ENCODE measurements around the gene ATP6V0A4. TPM values are rescaled to one million over a fixed set of nuclear protein-coding genes. Genes with fewer than 3 reads are reported as not detected.

ATP6V0A4 gene
- total RNA-seq, 1 experiment from 2014 or later, result 1.0 TPM

DNA sequence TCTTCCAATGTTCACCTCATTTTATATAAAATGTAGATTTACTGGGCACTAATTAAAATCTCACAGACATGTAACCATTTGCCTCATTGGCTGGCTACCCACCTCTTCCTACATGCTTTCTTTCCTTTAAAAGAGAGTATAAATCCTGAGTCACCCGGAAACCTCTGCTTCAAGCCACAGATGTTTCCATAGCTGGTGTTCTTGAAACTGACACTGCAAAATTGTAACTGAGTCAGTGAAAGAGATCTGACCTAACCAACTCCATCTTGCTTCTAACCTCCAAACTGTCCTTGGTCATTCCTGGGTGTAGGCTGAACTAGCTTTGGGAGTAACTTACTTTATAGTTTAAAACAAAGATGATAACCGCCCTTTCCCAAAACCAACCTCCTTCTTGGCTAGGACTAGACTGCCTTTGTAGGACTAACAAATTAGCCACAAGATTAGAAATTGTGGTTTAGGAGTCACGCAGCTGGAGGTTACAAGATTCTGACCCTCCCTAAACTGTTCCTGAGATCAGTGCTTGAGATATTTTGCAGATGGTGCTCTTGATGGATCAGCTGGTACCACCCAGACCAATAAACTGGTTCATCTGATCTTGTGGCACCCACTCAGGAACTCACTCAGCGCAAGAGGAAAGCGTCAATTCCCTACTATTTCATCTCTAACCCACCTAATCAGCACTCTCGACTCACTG lies 130.3 kb downstream of the ATP6V0A4 start:
- no peaks in the 10 kb centered on the region; the same call in 1 of the 2 replicates for H3K9me3 ChIP-seq (ENCODE audit: low read length)
- H3K9ac ChIP-seq (ENCODE audit: low read length), result no peak overlapping the region
- TF ChIP-seq EZH2phosphoT487 (IDR thresholded peaks at IDR 0.05; ENCODE audit: borderline replicate concordance, low read length) (no peak), EZH2 (IDR thresholded peaks at IDR 0.05; ENCODE audit: low read length, unreplicated experiment) (no peak)
- TF ChIP-seq, protein P1, sequence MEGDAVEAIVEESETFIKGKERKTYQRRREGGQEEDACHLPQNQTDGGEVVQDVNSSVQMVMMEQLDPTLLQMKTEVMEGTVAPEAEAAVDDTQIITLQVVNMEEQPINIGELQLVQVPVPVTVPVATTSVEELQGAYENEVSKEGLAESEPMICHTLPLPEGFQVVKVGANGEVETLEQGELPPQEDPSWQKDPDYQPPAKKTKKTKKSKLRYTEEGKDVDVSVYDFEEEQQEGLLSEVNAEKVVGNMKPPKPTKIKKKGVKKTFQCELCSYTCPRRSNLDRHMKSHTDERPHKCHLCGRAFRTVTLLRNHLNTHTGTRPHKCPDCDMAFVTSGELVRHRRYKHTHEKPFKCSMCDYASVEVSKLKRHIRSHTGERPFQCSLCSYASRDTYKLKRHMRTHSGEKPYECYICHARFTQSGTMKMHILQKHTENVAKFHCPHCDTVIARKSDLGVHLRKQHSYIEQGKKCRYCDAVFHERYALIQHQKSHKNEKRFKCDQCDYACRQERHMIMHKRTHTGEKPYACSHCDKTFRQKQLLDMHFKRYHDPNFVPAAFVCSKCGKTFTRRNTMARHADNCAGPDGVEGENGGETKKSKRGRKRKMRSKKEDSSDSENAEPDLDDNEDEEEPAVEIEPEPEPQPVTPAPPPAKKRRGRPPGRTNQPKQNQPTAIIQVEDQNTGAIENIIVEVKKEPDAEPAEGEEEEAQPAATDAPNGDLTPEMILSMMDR (conservative IDR thresholded peaks at IDR 0.05; ENCODE audit: low read depth, low read length), result no peak
- ChIA-PET CTCF (no interaction called here), POLR2A (ENCODE audit: unreplicated experiment) (no interaction called here)
- ATAC-seq, result no peak
- DNase-seq, result no peak
- intact Hi-C loops (cut with micrococcal nuclease), result no loop called here
- H3K4me3 ChIP-seq (ENCODE audit: low read length), result no peak overlapping the region
- H4K20me1 ChIP-seq (ENCODE audit: low read length), result no peaks in the 10 kb centered on the region
- BruUV-seq (replicated peaks), result no TSS peak
- H3F3A ChIP-seq (ENCODE audit: low read length, unreplicated experiment), result no peaks in the 10 kb centered on the region
- H3K36me3 ChIP-seq (ENCODE audit: low read depth, low read length), result no peaks in the 10 kb centered on the region
- no peaks in the 10 kb centered on the region for H3K27me3 ChIP-seq (ENCODE audit: low read length)
- no peak overlapping the region for H2AFZ ChIP-seq (ENCODE audit: low read length)
- H3K4me2 ChIP-seq (ENCODE audit: low read length), result no peak overlapping the region
- no peak overlapping the region for H3K27ac ChIP-seq (ENCODE audit: low read length)
- H3K79me2 ChIP-seq (ENCODE audit: low read length), result no peaks in the 10 kb centered on the region
- no peaks in the 10 kb centered on the region for H3K4me1 ChIP-seq (ENCODE audit: insufficient read depth, low read length)
- H3K9me2 ChIP-seq (replicated peaks; ENCODE audit: low read length), result no peaks in the 10 kb centered on the region

DNA sequence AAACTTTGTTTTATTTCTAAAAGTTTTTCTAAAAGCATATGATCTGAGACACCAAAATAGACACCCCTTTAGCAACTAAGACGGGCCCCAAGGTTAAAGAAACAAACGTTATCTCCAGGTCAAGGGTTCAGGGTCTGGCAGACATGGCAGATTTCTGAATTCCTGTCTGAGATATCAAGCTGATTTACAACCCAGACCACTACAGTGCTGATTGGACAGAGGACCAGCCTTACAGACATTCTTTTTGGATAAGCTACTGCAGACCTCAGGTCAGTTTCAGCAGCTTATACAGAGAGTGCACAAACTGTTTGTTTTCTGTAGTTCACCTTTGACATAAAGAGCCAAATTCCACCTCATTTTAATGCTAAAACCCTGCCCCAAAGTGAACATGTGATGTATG lies 131.6 kb downstream of the ATP6V0A4 start:
- Histone ChIP-seq H4K20me1 (ENCODE audit: low read length) (no peaks in the 10 kb centered on the region), H3K79me2 (ENCODE audit: low read length) (no peaks in the 10 kb centered on the region), H3K9me3 (ENCODE audit: low read length) (no peaks in the 10 kb centered on the region; the same call in 1 of the 2 replicates), H3K4me1 (ENCODE audit: insufficient read depth, low read length) (no peaks in the 10 kb centered on the region), H3K9me2 (replicated peaks; ENCODE audit: low read length) (no peaks in the 10 kb centered on the region), H3K9ac (ENCODE audit: low read length) (no peak overlapping the region), H3K27me3 (ENCODE audit: low read length) (no peaks in the 10 kb centered on the region), H3K27ac (ENCODE audit: low read length) (no peak overlapping the region), H3K4me3 (ENCODE audit: low read length) (no peak overlapping the region), H3K4me2 (ENCODE audit: low read length) (no peak overlapping the region), H3F3A (ENCODE audit: low read length, unreplicated experiment) (no peaks in the 10 kb centered on the region), H2AFZ (ENCODE audit: low read length) (no peak overlapping the region), H3K36me3 (ENCODE audit: low read depth, low read length) (no peaks in the 10 kb centered on the region)
- no TSS peak for BruUV-seq (replicated peaks)
- ATAC-seq (no peak), DNase-seq (no peak)
- ChIA-PET CTCF (no interaction called here), POLR2A (ENCODE audit: unreplicated experiment) (no interaction called here)
- intact Hi-C loops (cut with micrococcal nuclease), result no loop called here
- no peak for TF ChIP-seq EZH2phosphoT487 (IDR thresholded peaks at IDR 0.05; ENCODE audit: borderline replicate concordance, low read length)
- TF ChIP-seq, protein P1 (conservative IDR thresholded peaks at IDR 0.05; ENCODE audit: low read depth, low read length), result no peak
- no peak for TF ChIP-seq EZH2 (IDR thresholded peaks at IDR 0.05; ENCODE audit: low read length, unreplicated experiment)

DNA sequence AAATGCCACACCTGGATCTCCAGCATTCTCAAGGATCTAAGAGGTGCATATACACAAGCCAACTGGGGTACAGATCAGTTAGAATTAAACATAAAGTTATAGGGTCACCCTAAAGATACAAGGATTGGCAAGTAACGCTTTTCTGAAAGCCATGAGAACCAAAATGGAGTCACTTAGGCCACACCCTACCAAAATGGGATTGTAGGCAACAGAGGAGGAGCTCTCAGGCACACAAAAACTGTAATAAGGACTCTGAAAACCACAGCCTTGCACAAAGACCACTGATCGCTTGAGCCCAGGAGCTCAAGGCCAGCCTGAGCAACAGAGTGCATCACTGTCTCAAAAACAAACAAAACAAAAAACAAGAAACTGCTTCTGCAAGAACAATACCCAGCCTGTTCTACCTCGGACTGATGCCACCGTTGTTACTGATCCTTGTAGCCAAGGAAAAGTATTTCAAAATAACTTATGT lies 132.3 kb downstream of the ATP6V0A4 start:
- H2AFZ ChIP-seq (ENCODE audit: low read length), result no peak overlapping the region
- H3K9ac ChIP-seq (ENCODE audit: low read length), result no peak overlapping the region
- intact Hi-C loops (cut with micrococcal nuclease), result no loop called here
- POLR2A ChIA-PET (ENCODE audit: unreplicated experiment), result no interaction called here
- no TSS peak for BruUV-seq (replicated peaks)
- H3K79me2 ChIP-seq (ENCODE audit: low read length), result no peaks in the 10 kb centered on the region
- no peaks in the 10 kb centered on the region for H3K9me2 ChIP-seq (replicated peaks; ENCODE audit: low read length)
- TF ChIP-seq, protein P1 (conservative IDR thresholded peaks at IDR 0.05; ENCODE audit: low read depth, low read length), result no peak
- TF ChIP-seq EZH2 (IDR thresholded peaks at IDR 0.05; ENCODE audit: low read length, unreplicated experiment), result no peak
- TF ChIP-seq EZH2phosphoT487 (IDR thresholded peaks at IDR 0.05; ENCODE audit: borderline replicate concordance, low read length), result no peak
- ATAC-seq (no peak), DNase-seq (no peak)
- H3K4me1 ChIP-seq (ENCODE audit: insufficient read depth, low read length), result no peaks in the 10 kb centered on the region
- CTCF ChIA-PET, result no interaction called here
- H3K4me3 ChIP-seq (ENCODE audit: low read length), result no peak overlapping the region
- no peaks in the 10 kb centered on the region for H3F3A ChIP-seq (ENCODE audit: low read length, unreplicated experiment)
- H3K27me3 ChIP-seq (ENCODE audit: low read length), result no peaks in the 10 kb centered on the region
- no peaks in the 10 kb centered on the region for H3K36me3 ChIP-seq (ENCODE audit: low read depth, low read length)
- H3K27ac ChIP-seq (ENCODE audit: low read length), result no peak overlapping the region
- H3K4me2 ChIP-seq (ENCODE audit: low read length), result no peak overlapping the region
- H3K9me3 ChIP-seq (ENCODE audit: low read length), result no peaks in the 10 kb centered on the region; the same call in 1 of the 2 replicates
- H4K20me1 ChIP-seq (ENCODE audit: low read length), result no peaks in the 10 kb centered on the region

Measured in PC-3 (cell line).